ENCODE data around the gene PTGR3.

- TF ChIP-seq CTCF (IDR thresholded peaks at IDR 0.05; ENCODE audit: low read depth, low read length, missing input control) (no peak), MAX (IDR thresholded peaks at IDR 0.05) (no peak), REST (IDR thresholded peaks at IDR 0.05) (no peak), RAD21 (IDR thresholded peaks at IDR 0.05) (no peak), JUND (IDR thresholded peaks at IDR 0.05) (no peak), ZBTB33 (IDR thresholded peaks at IDR 0.05) (no peak), YY1 (IDR thresholded peaks at IDR 0.05) (no peak), GABPA (IDR thresholded peaks at IDR 0.05 in 1 of 2, conservative IDR thresholded peaks at IDR 0.05 in 1 of 2) (no peak), SP1 (IDR thresholded peaks at IDR 0.05) (no peak)
These were observed 22.1 kb upstream of the PTGR3 start for GRCh38 chr18:75231053-75231406.
